Measurements from ENCODE around the gene ZNF350.

GRCh38 chr19:51994048-51994644, 7.5 kb upstream of the ZNF350 start:
- TF ChIP-seq CTCF (IDR thresholded peaks at IDR 0.05; ENCODE audit: low read depth, low read length, poor library complexity, severe bottlenecking) (no peak), EZH2phosphoT487 (IDR thresholded peaks at IDR 0.05; ENCODE audit: borderline replicate concordance, low read length) (no peak)
